NCI-H2081 (cell line): ENCODE data around the gene S100A10.

Experiments
- DNase-seq, 2 experiments: peaks; one replicate each; lab custom pipeline; 2025; lab: John Stamatoyannopoulos, UW

S100A10 gene

GRCh38 chr1:151935894-151936602 lies 57.6 kb downstream of the S100A10 start:
- DNase-seq: no peak

GRCh38 chr1:151935154-151935553 lies 58.5 kb downstream of the S100A10 start:
- DNase-seq: no peak

GRCh38 chr1:151934048-151934493 lies 59.6 kb downstream of the S100A10 start:
- peak; percentile 63 to 71 for DNase-seq
